ENCODE measurements around the gene LHFPL3. TPM values are rescaled to one million over a fixed set of nuclear protein-coding genes. Genes with fewer than 3 reads are reported as not detected.

The LHFPL3 gene
- total RNA-seq, 4 donors from 2014 or later, result not detected

- H3K27me3 ChIP-seq, result no peaks in the 10 kb centered on the region
- H3K9me3 ChIP-seq, result no peaks in the 10 kb centered on the region
- DNase-seq, result no peak
- H3K4me3 ChIP-seq, result no peak overlapping the region
- TF ChIP-seq POLR2A (IDR thresholded peaks at IDR 0.05), result no peak
- no peak for TF ChIP-seq CTCF (IDR thresholded peaks at IDR 0.05)
- H3K27ac ChIP-seq, result no peak overlapping the region
- H3K36me3 ChIP-seq, result no peaks in the 10 kb centered on the region
- H3K4me1 ChIP-seq, result no peaks in the 10 kb centered on the region
These were observed 152.1 kb downstream of the LHFPL3 start for GRCh38 chr7:104480529-104480928.

GRCh38 chr7:104482362-104483037 is 154.1 kb downstream of the LHFPL3 start:
- TF ChIP-seq CTCF (IDR thresholded peaks at IDR 0.05), result no peak
- no peak for TF ChIP-seq POLR2A (IDR thresholded peaks at IDR 0.05)
- Histone ChIP-seq H3K4me3 (no peak overlapping the region), H3K36me3 (no peaks in the 10 kb centered on the region), H3K9me3 (no peaks in the 10 kb centered on the region), H3K27ac (no peak overlapping the region), H3K27me3 (no peaks in the 10 kb centered on the region), H3K4me1 (no peaks in the 10 kb centered on the region)
- peak in 1 of 3 donors; percentile 46 for DNase-seq

GRCh38 chr7:104486931-104487330 is 158.5 kb downstream of the LHFPL3 start:
- Histone ChIP-seq H3K9me3 (no peaks in the 10 kb centered on the region), H3K27me3 (no peaks in the 10 kb centered on the region), H3K4me1 (no peaks in the 10 kb centered on the region), H3K27ac (no peak overlapping the region), H3K36me3 (no peaks in the 10 kb centered on the region), H3K4me3 (no peak overlapping the region)
- TF ChIP-seq POLR2A (IDR thresholded peaks at IDR 0.05), result no peak
- TF ChIP-seq CTCF (IDR thresholded peaks at IDR 0.05), result no peak
- no peak for DNase-seq

GRCh38 chr7:104487642-104488041 is 159.2 kb downstream of the LHFPL3 start:
- TF ChIP-seq POLR2A (IDR thresholded peaks at IDR 0.05), result no peak
- no peak for TF ChIP-seq CTCF (IDR thresholded peaks at IDR 0.05)
- Histone ChIP-seq H3K27ac (no peak overlapping the region), H3K4me3 (no peak overlapping the region), H3K9me3 (no peaks in the 10 kb centered on the region), H3K4me1 (no peaks in the 10 kb centered on the region), H3K36me3 (no peaks in the 10 kb centered on the region), H3K27me3 (no peaks in the 10 kb centered on the region)
- no peak for DNase-seq

GRCh38 chr7:104497379-104497967 is 169.1 kb downstream of the LHFPL3 start:
- no peak overlapping the region for H3K4me3 ChIP-seq

More at GRCh38 chr7:104497379-104497967, 169.1 kb downstream of the LHFPL3 start:
- Histone ChIP-seq H3K4me1 (no peaks in the 10 kb centered on the region), H3K36me3 (no peaks in the 10 kb centered on the region), H3K27me3 (no peaks in the 10 kb centered on the region), H3K9me3 (no peaks in the 10 kb centered on the region), H3K27ac (no peak overlapping the region)
- no peak for DNase-seq
- TF ChIP-seq CTCF (IDR thresholded peaks at IDR 0.05), result no peak
- no peak for TF ChIP-seq POLR2A (IDR thresholded peaks at IDR 0.05)

Data from Peyer's patch (tissue), 4 donors.